HG03175 (cell line): ENCODE results near the gene JARID2.
A peak's percentile ranks its signal among the peaks of the same experiment; 100 is the strongest.

Experiments used
- ATAC-seq: cut with Tn5 transposase; IDR thresholded peaks from one replicate; pipeline ENCODE4 v1.9.1; 2021; ENCODE audit warnings: mild to moderate bottlenecking, moderate library complexity; ENCODE audit not compliant: unreplicated experiment

JARID2 gene

GRCh38 chr6:15391500-15391899, 145.6 kb downstream of the JARID2 start:
- ATAC-seq: no peak

GRCh38 chr6:15392182-15392581, 146.3 kb downstream of the JARID2 start:
- no peak for ATAC-seq

- no peak for ATAC-seq
Observed at GRCh38 chr6:15393605-15394004, 147.7 kb downstream of the JARID2 start.

GRCh38 chr6:15395087-15395486, 149.2 kb downstream of the JARID2 start:
- ATAC-seq: no peak

GRCh38 chr6:15396808-15397207, 150.9 kb downstream of the JARID2 start:
- ATAC-seq: no peak

GRCh38 chr6:15398633-15399275, 152.9 kb downstream of the JARID2 start:
- ATAC-seq: peak; percentile 51

- no peak for ATAC-seq
Observed at GRCh38 chr6:15399641-15400470, 154.0 kb downstream of the JARID2 start.

- ATAC-seq: no peak
Observed at GRCh38 chr6:15400572-15401004, 154.7 kb downstream of the JARID2 start.

GRCh38 chr6:15401120-15401519, 155.3 kb downstream of the JARID2 start:
- no peak for ATAC-seq

GRCh38 chr6:15401769-15402250, 155.9 kb downstream of the JARID2 start:
- ATAC-seq: no peak

- no peak for ATAC-seq
Observed at GRCh38 chr6:15402406-15403045, 156.7 kb downstream of the JARID2 start.

GRCh38 chr6:15403094-15403755, 157.4 kb downstream of the JARID2 start:
- no peak for ATAC-seq

- no peak for ATAC-seq
Observed at GRCh38 chr6:15404685-15404980, 158.8 kb downstream of the JARID2 start.

- ATAC-seq: no peak
Observed at GRCh38 chr6:15405129-15406068, 159.5 kb downstream of the JARID2 start.

- no peak for ATAC-seq
Observed at GRCh38 chr6:15406452-15406851, 160.6 kb downstream of the JARID2 start.

GRCh38 chr6:15408008-15408407, 162.1 kb downstream of the JARID2 start:
- ATAC-seq: no peak

- ATAC-seq: no peak
Observed at GRCh38 chr6:15408758-15409157, 162.9 kb downstream of the JARID2 start.

- ATAC-seq: no peak
Observed at GRCh38 chr6:15409301-15410125, 163.6 kb downstream of the JARID2 start.

- no peak for ATAC-seq
Observed at GRCh38 chr6:15410126-15410391, 164.2 kb downstream of the JARID2 start.

GRCh38 chr6:15410752-15411151, 164.9 kb downstream of the JARID2 start:
- ATAC-seq: no peak
